PC-9 (cell line): ENCODE results near the gene MISP3. TPM values are rescaled to one million over a fixed set of nuclear protein-coding genes. Genes with fewer than 3 reads are reported as not detected.

Source experiments
- BruUV-seq: library from RNA; stranded (reverse); fragments of 400-500 nt; replicated peaks from 2 replicates; lab custom pipeline; 2021; lab: Mats Ljungman, UMichigan
- CTCF ChIA-PET: fragments of 300-600 bp; sonication (Branson Sonifier 250); formaldehyde crosslinking; loops from one replicate; lab custom pipeline; 2022; ENCODE audit warnings: antibody characterized with exemption; lab: Charles Lee
- POLR2A ChIA-PET: fragments of 300-600 bp; sonication (Branson Sonifier 250); formaldehyde crosslinking; loops from one replicate; lab custom pipeline; 2022; ENCODE audit warnings: antibody characterized with exemption; ENCODE audit not compliant: unreplicated experiment; lab: Charles Lee
- DNase-seq, 2 experiments: peaks; one replicate each; pipeline versions ENCODE4 v3.0.0 to v3.0.0-alpha.2; 2015 to 2022; ENCODE audit warnings: mixed read lengths in 1 of 2
- H2AFZ ChIP-seq: fragments of 200-600 bp; sonication (generic); 2 replicates; pipeline ENCODE4 v1.8.1; 2017; ENCODE audit warnings: antibody characterized with exemption
- H3F3A ChIP-seq: fragments of 200-600 bp; sonication (generic); 2 replicates; pipeline ENCODE4 v1.8.1; 2017; ENCODE audit warnings: antibody characterized with exemption, mild to moderate bottlenecking, low read depth; ENCODE audit not compliant: insufficient read depth
- H3K27ac ChIP-seq: fragments of 200-600 bp; sonication (generic); 2 replicates; pipeline ENCODE4 v1.6.1; 2016; ENCODE audit warnings: mixed run types
- H3K27me3 ChIP-seq: fragments of 200-600 bp; sonication (generic); 2 replicates; pipeline ENCODE4 v1.6.1; 2016; ENCODE audit warnings: low read depth, mixed run types; ENCODE audit not compliant: insufficient read depth
- H3K36me3 ChIP-seq: fragments of 200-600 bp; sonication (generic); 2 replicates; pipeline ENCODE4 v1.6.1; 2016; ENCODE audit warnings: low read depth, mixed run types
- H3K4me1 ChIP-seq: fragments of 200-600 bp; sonication (generic); replicated peaks from 2 replicates; pipeline ENCODE4 v1.6.1; 2016; ENCODE audit warnings: mixed run types; ENCODE audit not compliant: insufficient read depth
- H3K4me2 ChIP-seq: fragments of 200-600 bp; sonication (generic); 2 replicates; pipeline ENCODE4 v1.6.1; 2017; ENCODE audit warnings: mixed run types
- H3K4me3 ChIP-seq: fragments of 200-600 bp; sonication (generic); 2 replicates; pipeline ENCODE4 v1.6.1; 2016; ENCODE audit warnings: mixed run types
- H3K79me2 ChIP-seq: fragments of 200-600 bp; sonication (generic); 2 replicates; pipeline ENCODE4 v1.6.1; 2017; ENCODE audit warnings: low read depth, mixed run types
- H3K9me2 ChIP-seq: fragments of 200-600 bp; sonication (generic); 2 replicates; pipeline ENCODE4 v1.8.1; 2017; ENCODE audit warnings: mild to moderate bottlenecking; ENCODE audit not compliant: insufficient read depth
- H3K9me3 ChIP-seq: fragments of 200-600 bp; sonication (generic); 2 replicates; pipeline ENCODE4 v1.8.1; 2016; ENCODE audit warnings: low read depth; ENCODE audit not compliant: insufficient read depth
- H4K20me1 ChIP-seq: fragments of 200-600 bp; sonication (generic); 2 replicates; pipeline ENCODE4 v1.8.1; 2017; ENCODE audit not compliant: insufficient read depth
- CTCF ChIP-seq: fragments of 200-600 bp; sonication (generic); conservative IDR thresholded peaks from 2 replicates; pipeline ENCODE4 v1.6.1; 2017; ENCODE audit warnings: mixed run types, antibody characterized with exemption, mild to moderate bottlenecking, moderate library complexity
- EZH2 ChIP-seq: fragments of 200-600 bp; sonication (generic); IDR thresholded peaks from 2 replicates; pipeline ENCODE4 v1.8.0; 2017; ENCODE audit warnings: antibody characterized with exemption, low read depth
- intact Hi-C: fragments of 100-400 bp; cut with micrococcal nuclease; formaldehyde crosslinking; loops from one replicate; pipeline ENCODE4 v1.10.0; 2022; ENCODE audit not compliant: unreplicated experiment
- total RNA-seq: library from RNA; stranded (reverse); gene quantifications from 2 replicates; pipeline ENCODE4 v1.2.3, GENCODE V29; 2021

Gene MISP3
- total RNA-seq, 1 experiment from 2014 or later: 6.7 TPM

GRCh38 chr19:14027856-14028450 lies 44.6 kb upstream of the MISP3 start, which contains the start of gene RLN3:
Gene RLN3 (plus strand): TSS chr19:14028148. CDS start chr19:14028205, 57 bp downstream.
- H3K4me1 ChIP-seq: peaks cover 24% of the 10 kb centered on the region
- H4K20me1 ChIP-seq: no peaks in the 10 kb centered on the region
- H3K4me3 ChIP-seq: no peak within 1 kb of the TSS
- CTCF ChIA-PET: no interaction called here
- H3K9me2 ChIP-seq: no peaks in the 10 kb centered on the region
- H3F3A ChIP-seq: peaks cover 45% of the 10 kb centered on the region
- H3K9me3 ChIP-seq: no peaks in the 10 kb centered on the region
- H3K79me2 ChIP-seq: no peaks in the 10 kb centered on the region
- H3K36me3 ChIP-seq: no peaks in the 10 kb centered on the region
- intact Hi-C loops: no loop called here
- DNase-seq: no peak
- H2AFZ ChIP-seq: no peak within 1 kb of the TSS
- H3K27me3 ChIP-seq: no peaks in the 10 kb centered on the region
- no TSS peak for BruUV-seq
- H3K4me2 ChIP-seq: no peak within 1 kb of the TSS
- no peak for TF ChIP-seq CTCF
- TF ChIP-seq EZH2: no peak
- POLR2A ChIA-PET: no interaction called here
- no peak within 1 kb of the TSS for H3K27ac ChIP-seq

GRCh38 chr19:14028901-14029300 lies 43.7 kb upstream of the MISP3 start:
- H3F3A ChIP-seq: peaks cover 38% of the 10 kb centered on the region
- H3K4me2 ChIP-seq: no peak overlapping the region
- ChIA-PET CTCF (interaction anchor here (0.6 to 0.7 kb wide), 2 partner anchors 15 to 17 kb away, joined by 4 to 9 read pairs; no protein-coding TSS in a partner anchor), POLR2A (no interaction called here)
- no peaks in the 10 kb centered on the region for H3K9me2 ChIP-seq
- no peaks in the 10 kb centered on the region for H3K36me3 ChIP-seq
- intact Hi-C loops: no loop called here
- no peaks in the 10 kb centered on the region for H4K20me1 ChIP-seq
- H2AFZ ChIP-seq: no peak overlapping the region
- H3K27ac ChIP-seq: no peak overlapping the region
- BruUV-seq: no TSS peak
- no peak for TF ChIP-seq EZH2
- no peak for TF ChIP-seq CTCF
- H3K4me3 ChIP-seq: no peak overlapping the region
- H3K9me3 ChIP-seq: no peaks in the 10 kb centered on the region
- H3K27me3 ChIP-seq: no peaks in the 10 kb centered on the region
- no peak for DNase-seq
- no peaks in the 10 kb centered on the region for H3K79me2 ChIP-seq
- H3K4me1 ChIP-seq: peaks cover 19% of the 10 kb centered on the region

- Histone ChIP-seq H3F3A (peaks cover 20% of the 10 kb centered on the region; the same call in 1 of the 2 replicates), H3K4me3 (peak overlapping the region; percentile 88), H3K9me3 (no peaks in the 10 kb centered on the region), H3K9me2 (no peaks in the 10 kb centered on the region), H4K20me1 (no peaks in the 10 kb centered on the region), H3K36me3 (no peaks in the 10 kb centered on the region), H2AFZ (peak overlapping the region; percentile 94), H3K79me2 (no peaks in the 10 kb centered on the region), H3K27ac (no peak overlapping the region), H3K4me1 (peaks cover 5% of the 10 kb centered on the region; the same call in 1 of the 2 replicates), H3K4me2 (peak overlapping the region; percentile 93), H3K27me3 (no peaks in the 10 kb centered on the region)
- POLR2A ChIA-PET: interaction anchor here (0.5 to 1.2 kb wide), 3 partner anchors 25 to 175 kb away, joined by 3 to 12 read pairs (median 8); partner anchors contain the start of gene RFX1
- no TSS peak for BruUV-seq
- no peak for DNase-seq
- TF ChIP-seq CTCF: no peak
- TF ChIP-seq EZH2: no peak
- intact Hi-C loops: loop anchor here (5.0 kb wide), 1 partner anchor 41 kb away; the partner anchor contains the start of gene MISP3
- CTCF ChIA-PET: interaction anchor here (0.6 to 0.7 kb wide), 5 partner anchors 11 to 1671 kb away, joined by 3 to 12 read pairs (median 4); no protein-coding TSS in a partner anchor
These were observed 41.4 kb upstream of the MISP3 start for GRCh38 chr19:14030997-14031718.
